CD4-positive, alpha-beta T cell treated with Interferon alpha-2 for 1 hour (primary cell): ENCODE measurements around the gene TAF8.

ENCODE experiments used
- DNase-seq, 2 donors: peaks; one replicate each; pipeline ENCODE4 v3.0.0-alpha.2; 2020 to 2022

TAF8 gene

DNA sequence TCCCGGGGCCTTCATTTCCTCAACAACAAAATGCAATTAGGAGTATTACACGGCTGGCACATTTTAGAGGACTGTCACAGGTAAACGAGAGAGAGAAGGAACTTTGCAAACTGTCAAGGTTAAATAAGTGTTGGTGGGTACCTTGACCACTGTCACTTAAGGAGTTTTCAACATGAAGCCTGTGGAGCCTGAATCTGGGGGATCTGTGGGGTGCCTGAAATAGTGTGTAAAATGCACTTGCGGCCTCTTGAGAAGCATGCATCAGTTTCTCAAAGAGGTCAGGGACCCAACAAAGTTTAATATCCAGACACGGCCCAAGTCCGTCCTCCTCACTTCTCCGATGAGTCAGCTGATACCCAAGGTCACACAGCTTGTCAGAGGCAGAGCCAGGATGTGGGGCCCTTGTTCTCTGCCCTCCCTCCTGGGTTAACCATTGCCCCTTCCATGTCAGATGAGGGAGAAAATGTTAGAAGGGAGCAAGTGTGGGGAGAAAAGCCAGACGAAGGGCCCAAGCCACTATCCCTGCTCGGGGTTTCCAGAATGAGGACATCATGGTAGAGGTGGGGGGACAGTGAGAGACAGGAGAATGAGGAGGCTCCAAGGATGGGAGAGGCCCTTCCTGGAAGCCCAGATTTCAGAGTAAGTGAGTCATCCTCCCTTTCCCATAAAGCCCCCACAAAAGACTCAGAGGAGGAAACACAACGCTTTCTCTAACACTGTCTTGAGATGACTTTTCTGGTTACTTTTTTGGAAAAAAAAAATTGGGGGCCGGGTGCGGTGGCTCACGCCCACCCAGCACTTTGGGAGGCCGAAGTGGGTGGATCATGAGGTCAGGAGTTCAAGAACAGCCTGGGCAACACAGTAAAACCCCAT is 49.9 kb downstream of the TAF8 start:
- DNase-seq = no peak

DNA sequence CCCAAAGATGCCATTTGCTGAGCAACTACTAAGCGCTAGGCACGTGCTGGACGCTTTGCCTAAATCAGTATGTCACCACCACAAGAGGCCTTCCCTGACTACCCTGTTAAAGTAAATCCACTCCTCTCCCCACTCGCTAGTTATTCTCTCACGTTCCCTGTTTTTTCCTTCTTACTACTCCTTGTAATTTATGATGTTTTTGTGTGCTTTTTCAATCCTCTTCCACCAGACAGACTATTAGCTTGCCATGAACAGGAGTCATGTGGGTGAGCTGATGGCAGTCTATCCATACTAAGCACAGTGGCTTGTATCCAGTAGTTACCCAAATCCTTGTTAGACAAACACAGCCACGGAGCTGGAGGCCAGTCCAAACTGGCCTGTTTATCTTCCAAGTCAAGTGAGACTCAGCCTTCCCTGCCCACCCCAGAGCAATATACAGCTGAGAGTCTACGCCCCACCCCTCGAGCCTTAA is 50.9 kb downstream of the TAF8 start:
- no peak for DNase-seq

DNA sequence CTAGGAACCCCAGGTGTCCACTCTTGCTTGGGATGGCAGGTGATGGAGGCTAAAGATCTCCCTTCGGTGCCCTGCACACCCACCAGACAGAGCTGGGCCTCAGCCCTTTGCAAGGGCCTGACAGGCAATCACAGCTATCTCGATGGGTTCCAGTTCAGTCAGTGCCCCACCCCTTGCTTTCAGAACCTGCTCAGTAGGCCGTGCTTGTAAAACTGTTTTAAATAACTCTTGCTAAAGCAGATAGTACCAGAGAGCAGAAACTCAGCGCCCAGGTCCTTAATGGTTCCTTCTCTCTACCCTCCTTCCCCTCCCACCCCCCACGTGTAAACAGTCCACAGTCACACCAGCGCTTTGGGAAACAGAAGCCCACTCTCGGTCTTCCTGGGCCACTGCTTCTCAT is 52.9 kb downstream of the TAF8 start:
- no peak for DNase-seq

DNA sequence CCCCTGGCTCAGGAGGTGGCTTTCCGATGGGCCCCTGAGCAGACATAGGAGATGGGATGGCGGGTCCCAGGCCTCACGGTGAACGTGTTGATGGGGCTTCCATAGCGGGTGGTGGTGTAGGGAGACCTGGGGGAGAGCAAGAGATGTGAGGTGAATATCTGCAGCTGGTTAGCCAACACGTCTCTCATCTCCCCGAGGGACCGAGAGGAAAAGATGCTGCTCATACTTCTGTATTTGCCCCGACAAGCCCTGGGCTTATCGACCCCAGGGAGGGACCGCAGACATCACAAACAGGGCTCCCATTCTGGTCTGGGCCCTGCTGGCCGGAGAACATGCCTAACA is 53.4 kb downstream of the TAF8 start:
- DNase-seq = no peak

DNA sequence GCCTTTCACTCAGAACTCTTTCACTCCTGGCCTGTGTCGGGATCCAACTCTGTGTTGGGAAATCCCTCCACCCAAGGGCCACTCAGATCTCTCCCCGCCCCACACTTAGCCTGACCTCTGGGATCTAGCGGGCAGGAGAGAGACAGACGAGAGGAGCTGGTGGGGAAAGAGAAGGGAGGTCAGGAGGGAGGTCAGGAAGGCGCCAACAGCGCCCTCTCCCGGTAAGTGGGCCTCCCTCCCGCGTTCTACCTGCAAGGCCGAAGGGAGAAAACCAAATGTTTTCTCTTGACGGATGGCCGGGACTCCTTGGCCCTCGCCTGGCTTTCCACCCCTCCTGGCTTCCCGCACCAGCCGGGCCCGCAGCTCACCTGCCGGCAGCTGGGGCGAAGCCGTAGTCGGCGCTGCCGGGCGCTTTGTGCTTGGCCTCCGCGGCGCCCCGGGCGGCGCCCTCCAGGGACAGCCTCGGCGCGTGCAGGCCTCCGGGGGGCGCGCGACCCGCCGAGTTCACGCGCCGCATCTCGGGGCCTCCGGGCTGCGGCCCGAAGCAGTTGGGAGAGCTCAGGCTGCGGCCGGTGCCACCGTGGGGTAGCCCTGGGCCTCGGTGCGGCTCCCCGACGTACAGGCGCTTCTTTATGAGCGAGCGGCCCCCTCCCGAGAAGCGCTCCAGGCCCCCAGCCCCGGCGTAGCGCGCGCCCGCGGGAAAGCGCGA is 53.9 kb downstream of the TAF8 start:
- peak; percentile 70 to 77 for DNase-seq

DNA sequence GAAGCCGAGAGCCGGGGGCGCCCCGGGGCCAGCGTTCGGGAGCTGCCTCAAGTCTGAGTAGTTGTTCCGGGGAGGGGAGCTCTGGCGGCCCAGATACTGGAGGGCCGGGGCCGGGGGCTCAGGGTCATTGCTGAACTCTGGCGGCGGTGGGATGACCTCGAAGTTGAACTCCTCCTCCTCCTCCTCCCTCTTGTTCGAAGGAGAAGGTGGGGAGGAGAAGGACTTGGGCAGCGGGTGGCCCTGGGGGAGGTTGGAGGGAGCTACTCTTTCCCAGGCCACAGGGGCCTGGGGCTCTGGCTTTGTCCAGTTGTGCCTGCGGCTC is 54.4 kb downstream of the TAF8 start:
- DNase-seq = no peak

DNA sequence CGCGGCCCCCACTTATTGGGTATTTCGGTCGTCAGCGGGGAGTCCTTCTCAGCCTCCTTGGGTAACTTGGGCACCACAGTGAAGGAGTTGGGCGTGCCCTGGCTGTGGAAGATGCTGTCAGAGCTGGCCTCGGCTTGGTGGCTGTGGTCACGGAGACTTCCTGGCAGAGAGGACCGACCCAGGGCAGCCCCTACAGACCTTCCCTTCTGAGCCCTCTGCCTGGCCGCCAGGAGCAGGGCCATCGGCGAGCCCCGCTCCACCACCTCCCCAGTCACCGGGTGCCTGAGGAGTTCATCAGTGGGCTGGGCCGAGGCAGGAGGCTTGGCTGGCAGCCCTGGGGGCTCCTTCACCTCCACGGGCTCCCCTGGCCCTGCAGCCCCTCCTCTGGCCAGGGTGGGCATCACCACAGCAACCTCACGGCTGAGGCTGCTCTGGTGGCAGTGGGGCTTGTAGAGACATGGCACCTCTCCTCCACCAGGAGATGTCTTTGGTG is 54.9 kb downstream of the TAF8 start:
- DNase-seq = no peak

DNA sequence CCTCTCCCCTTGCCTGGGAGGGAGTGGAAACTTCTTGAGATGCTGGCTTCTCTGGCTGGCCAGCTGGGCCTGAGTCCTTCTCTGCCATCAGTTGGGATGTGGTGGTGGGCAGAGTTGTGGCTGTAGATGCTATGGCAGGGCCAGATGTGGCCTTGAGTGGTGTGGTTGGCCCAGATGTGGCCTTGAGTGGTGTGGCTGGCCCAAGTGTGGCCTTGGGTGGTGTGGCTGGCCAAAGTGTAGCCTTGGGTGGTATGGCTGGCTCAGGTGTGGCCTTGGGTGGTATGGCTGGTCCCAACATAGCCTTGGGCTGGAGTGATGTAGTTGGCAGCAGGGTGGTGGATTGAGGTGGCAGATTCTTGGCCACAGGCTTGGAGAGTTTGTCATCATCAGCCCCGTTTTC is 55.4 kb downstream of the TAF8 start:
- no peak for DNase-seq

DNA sequence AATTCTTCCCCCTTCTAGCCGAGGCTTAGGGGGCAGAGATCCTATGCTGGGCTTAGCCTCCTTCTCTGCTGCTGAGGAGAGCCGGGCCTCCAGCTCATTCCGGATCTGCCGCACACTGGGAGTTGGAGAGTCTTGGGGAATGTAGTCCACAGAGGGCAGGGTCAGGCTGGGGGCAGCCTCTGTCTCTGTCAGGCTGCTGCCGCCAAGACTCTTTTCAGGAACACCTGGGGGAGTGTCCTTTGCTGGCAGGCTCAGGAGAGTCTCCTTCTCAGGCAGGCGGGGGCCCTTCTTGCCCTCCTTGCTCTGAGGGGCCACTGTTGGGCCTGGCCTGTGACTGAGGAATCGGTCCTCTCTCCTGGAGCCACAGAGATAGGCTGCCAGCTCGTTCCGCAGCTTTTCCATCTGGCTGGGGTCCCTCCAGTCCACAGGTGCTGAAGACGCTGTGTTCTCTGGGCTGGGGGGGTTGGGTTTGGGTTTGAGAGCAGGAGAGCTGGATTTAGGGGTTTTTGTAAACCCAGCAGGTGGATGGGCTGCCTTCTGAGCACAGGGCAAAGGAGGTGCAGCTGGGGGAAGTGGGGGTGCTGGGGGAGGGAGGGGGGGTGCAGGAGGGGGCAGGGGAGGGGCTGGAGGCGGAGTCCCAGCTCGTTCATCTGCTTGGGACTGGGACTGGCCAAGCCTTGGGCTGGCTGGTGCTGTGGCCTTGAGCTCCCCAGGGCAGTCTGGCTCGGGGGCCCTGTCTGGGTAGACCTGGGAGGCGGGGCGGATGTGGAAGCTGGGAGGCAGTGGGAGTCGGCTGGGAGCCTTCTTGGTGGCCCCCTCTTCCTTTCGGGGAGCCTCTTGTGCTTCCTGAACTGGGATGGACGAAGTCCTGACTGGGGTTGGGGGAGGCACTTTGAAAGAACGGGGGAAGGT is 56.0 kb downstream of the TAF8 start:
- no peak for DNase-seq

DNA sequence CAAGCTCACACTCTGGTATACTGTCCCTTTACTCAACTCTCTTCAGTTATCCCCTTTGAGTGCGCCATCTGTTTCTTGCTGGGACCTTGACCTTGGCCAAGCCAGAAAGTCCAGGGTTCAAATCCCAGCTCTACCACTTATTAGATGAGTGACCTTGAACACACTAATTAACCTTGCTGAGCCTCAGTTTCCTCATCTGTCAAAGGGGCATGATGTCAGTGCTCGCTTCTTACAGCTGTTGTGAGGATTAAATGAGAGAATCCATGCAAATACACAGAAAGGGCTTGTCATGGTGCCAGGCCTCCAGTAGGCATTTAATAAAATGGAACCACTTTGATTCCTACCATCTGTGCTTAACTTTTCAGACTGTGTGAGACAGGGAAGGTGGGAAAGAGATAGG is 57.7 kb downstream of the TAF8 start:
- DNase-seq = no peak

DNA sequence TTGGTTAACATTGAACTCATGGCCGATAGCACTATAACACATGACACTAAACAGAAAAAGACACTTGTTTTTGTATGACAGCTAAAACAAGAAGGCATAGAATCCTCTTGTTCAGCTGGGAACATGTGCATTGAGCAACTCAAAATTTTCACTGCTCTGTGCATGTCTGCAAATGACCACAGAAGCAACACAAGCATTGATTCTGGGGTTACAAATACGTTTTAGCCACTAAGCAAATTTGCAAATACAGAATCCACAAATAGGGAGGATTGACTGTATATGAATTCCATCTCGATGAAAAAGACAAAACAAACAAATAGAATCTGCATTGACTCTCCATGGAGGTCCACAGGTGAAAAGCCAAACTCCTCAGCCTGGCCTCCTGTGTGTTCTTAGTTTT is 60.4 kb downstream of the TAF8 start:
- no peak for DNase-seq

DNA sequence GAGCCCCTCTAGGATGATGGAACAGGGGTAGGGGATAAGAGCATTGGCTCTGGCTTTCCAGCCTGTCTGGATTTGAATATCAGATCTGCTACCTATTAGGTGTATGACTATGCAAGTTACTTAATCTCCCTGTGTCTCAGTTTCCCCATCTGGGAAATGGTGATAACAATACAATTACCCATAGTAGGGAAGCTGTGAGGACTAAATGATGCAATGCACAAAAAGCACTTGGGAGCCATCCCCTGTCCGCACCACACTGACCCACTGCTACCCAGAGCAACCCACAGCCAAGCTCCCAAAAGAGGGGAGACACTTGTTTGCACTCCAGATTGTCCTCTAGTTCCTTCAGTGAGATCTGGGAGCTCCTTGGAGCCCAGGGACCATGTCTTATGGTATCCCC is 62.0 kb downstream of the TAF8 start:
- no peak for DNase-seq

DNA sequence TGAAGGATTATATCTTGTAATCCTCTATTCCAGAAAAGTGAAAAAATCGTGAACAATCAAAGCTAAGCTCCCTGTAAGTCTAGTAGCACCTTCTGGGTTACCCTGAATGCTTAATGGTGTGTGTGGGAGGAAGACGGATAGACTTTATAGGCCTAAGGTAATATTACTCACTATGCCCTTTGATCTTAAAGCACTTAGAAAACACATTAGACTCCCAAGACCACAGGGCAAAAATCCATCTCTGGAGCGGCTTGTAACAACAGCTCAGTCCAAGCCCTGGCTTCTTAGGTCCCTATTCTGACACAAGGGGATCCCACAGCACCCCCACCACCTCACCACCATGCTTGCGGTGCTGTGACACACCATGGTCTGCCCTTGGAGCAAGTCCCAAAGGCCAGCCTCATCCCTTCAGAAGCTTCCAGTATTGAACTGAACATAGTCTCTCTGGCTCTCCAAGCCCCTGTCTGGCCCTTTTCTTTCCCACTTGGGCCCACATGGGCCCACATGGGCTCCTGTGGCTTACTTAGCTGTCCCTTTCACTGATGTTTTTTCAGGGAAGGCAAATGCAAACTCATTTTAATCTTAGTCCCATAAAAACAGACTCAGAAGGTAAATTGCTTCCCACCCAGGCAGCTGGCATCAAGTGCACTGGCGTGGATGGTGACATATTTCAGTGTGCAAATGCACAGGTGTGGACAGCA is 63.8 kb downstream of the TAF8 start:
- no peak for DNase-seq

DNA sequence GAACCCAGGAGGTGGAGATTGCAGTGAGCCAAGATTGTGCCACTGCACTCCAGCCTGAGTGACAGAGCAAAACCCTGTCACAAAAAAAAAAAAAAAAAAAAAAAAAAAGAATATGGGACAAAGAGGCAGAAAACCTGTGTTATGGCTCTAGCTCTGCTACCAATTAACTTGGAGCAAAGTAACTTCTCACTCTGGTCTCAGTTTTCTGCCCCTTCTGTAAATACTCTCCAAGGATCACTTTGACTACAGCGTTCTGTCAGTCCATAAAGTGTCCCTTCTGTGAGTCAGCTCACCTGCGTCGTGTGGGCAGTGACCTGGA is 67.5 kb downstream of the TAF8 start:
- no peak for DNase-seq

DNA sequence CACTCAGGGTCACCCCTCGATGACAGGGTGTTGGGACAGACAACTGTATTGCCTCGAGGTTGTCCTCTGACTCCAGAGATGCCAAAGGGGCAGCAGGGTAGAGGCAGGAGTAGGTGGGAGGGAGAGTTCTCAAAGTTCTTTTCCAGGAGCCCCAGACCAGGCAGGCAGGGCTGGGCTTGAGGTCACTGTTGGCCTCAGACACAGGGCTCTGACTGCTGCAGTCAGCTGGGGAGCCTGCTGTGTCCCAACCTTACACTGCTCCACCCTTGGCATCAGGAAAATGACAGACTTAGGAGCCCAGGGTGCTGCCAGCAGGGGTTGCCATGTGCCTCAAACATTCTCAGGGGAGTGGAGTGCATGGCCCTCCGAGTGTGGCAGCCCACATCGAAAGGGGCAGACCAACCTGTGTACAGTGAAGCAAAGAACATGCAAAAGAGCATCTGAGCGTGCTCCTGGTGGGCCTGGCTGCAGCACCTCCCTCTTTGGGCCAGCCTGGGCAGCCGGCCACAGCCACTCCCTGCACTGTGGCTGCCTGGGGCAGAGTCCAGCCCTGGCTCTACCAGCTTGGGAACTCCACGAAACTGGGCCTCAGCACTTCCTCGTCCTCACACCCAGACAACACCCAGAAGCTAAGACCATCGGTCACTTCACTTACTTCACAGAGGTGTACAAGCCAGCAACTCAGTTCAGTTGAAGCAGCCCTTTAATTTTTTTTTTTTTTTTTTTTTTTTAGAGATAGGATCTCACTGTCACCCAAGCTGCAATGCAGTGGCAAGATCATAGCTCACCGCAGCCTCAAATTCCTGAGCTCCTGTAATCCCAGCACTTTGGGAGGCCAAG is 68.1 kb downstream of the TAF8 start:
- no peak for DNase-seq

DNA sequence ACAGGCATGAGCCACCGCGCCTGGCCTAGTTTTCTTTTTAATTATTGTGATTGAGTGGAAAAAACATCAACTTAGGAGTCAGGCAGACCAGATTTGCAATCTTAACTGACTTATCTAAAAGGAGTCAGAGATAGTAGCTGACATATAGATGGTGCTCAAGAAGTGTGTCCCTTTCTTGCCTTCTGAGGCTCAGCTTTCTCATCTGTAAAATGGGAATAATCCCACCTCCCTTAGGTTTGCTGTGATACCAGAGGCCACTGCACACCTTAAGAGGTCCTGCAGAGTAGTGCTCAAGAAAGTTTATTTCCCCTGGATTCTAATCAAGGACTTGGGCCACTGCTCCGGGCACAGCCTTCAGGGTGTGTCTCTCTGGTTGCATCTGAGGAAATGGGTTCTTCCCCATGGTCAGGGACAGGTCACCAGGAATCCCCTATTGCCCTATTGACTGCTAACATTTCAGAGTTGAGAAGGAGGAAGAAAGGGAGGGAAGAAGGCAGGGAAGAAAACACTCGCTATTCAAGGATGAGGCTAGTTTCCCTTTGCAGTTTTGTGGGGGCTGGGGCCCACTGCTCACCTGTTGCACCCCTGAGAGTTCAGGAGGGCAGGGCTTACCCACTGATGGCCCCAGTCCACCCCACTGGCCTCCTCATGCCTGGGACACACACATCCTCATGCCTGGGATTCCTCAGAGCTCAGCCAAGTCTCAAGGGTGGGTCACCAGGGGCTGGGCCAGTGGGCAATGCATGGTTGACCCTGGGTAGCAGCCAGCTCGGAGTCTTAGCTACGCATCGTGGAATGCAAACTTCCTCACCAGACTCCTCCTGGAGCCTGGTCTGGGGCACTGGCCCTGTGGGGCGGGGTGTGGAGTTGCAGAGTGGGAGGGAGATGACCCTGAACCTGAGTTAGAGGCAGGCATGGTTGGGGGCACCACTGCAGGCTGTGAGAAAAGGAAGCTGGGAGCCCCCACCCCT is 70.9 kb downstream of the TAF8 start:
- no peak for DNase-seq

DNA sequence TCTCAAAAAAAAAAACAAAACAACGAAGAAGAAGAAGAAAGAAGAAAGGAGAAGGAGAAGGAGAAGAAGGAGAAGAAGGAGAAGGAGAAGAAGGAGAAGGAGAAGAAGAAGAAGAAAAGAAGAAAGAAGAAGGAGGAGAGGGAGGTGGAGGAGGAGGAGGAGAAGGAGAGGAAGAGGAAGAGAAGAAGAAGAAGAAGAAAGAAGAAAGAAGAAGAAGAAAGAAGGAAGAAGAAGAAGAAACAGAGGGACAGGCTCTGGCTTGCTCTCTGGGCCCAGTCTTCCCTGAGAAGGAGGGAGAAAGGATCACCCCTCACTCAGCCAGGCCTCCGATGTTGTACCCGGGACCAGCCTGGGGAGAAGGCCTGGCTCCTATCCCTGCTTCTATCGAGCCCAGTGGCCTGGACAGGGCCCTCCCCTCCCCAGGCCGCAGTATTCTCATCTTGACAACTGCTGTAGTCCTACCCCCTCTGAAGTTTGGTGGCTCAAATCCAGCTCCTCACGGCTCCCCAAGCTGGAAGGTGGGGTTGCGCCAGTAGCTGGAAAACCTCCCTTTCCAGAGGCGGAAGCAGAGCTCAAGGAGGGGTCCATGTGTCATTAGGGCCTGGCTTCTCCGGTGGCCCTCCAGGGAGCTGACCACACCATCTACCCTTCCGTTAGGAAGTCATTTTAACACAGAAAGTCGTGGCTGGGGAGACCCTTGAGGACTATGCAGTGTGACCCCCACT is 73.2 kb downstream of the TAF8 start:
- DNase-seq = no peak

DNA sequence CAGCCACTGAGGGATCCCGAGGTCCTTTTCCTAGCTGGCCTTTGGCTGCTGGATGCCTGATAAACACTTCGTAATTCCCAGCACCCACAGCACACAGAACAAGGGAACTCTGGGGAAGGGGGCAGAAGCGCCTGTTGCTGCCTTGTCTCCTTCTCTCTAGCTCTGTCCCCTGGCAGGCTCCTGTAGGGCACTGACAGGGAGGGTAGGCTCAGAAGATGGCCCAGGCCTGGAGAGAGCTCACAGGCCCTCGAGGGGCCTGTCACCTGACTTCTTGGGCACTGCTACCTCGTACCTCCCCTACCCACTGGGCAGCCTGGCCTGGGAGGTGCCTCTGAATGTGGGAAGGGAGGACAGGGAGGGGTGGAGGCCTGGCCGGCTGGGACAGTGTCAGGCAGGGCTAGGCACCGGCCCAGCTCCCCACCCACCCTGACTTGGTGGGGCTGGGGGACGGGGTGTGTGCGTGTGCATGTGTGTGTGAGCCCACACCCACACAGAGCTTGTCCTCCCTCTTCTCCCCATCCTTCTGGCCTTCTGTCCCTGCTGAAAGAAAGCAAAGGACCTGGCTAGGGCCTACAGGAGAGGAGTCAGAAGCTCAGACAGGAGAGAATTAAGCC is 74.0 kb downstream of the TAF8 start:
- DNase-seq = no peak

DNA sequence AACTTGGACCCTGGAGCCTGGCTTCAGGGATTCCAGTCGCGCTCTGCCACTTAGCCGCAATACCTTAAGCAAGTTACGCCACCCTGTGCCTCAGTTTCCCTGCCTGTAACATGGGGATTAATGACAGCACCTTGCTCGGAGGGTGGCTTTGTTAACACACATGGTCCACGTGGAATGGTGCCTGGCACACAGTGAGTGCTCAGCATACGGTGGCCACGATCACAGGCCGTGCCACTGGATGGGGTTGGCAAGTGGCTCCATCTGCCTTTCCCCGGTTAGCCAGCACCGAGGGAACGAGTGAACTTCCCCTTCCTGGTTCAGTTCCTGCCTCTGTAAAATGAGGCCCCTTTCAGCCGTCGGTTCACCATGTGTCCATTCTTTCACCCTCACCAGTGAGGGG is 74.9 kb downstream of the TAF8 start:
- DNase-seq = no peak

DNA sequence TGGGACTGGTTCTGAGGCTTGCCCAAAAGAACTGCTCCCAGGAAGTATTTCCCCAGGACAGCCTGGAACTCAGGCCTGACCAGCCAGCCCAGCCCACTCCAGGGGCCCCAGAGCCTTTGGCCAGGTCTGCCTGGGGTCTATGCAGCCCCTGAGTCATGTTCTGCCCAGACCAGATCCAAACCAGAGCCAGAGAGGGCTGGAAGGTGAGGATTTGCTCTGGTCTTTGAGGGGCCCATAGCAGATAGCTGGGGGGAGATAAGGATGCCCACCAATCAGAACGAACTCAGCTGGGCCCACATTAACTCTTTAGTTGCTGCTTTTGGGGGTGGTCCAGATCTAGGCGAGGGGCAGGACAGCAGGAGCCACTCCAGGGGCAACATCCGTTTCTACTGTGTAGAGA is 75.3 kb downstream of the TAF8 start:
- DNase-seq = no peak
